HS-5 (cell line): ENCODE results near the gene CSAD.

ENCODE experiments used
- DNase-seq: peaks from one replicate; pipeline ENCODE4 v3.0.0-alpha.2; 2012; ENCODE audit warnings: low read depth

Gene CSAD

GRCh38 chr12:53180220-53180930 lies at the start of gene CSAD, which contains the start of gene ZNF740:
CSAD (minus strand) TSS chr12:53180925; CDS start chr12:53173470, 7,455 bp downstream.
ZNF740 (plus strand) TSS chr12:53180722; CDS start chr12:53181984, 1,262 bp downstream.
- peak; percentile 89 for DNase-seq

GRCh38 chr12:53230108-53230845 lies 49.6 kb upstream of the CSAD start:
- DNase-seq: no peak

GRCh38 chr12:53229454-53229853 lies 48.7 kb upstream of the CSAD start:
- no peak for DNase-seq

GRCh38 chr12:53227836-53228235 lies 47.1 kb upstream of the CSAD start:
- DNase-seq: no peak

- no peak for DNase-seq
Observed at GRCh38 chr12:53227341-53227740, 46.6 kb upstream of the CSAD start.

- DNase-seq: no peak
Observed at GRCh38 chr12:53226815-53227214, 46.1 kb upstream of the CSAD start.

- DNase-seq: no peak
Observed at GRCh38 chr12:53225635-53226424, 45.1 kb upstream of the CSAD start.

GRCh38 chr12:53224897-53225634 lies 44.3 kb upstream of the CSAD start:
- DNase-seq: no peak

- no peak for DNase-seq
Observed at GRCh38 chr12:53224061-53224896, 43.6 kb upstream of the CSAD start.

GRCh38 chr12:53223389-53224060 lies 42.8 kb upstream of the CSAD start:
- no peak for DNase-seq

- no peak for DNase-seq
Observed at GRCh38 chr12:53222806-53223261, 42.1 kb upstream of the CSAD start.

- no peak for DNase-seq
Observed at GRCh38 chr12:53222170-53222721, 41.5 kb upstream of the CSAD start.

GRCh38 chr12:53221203-53222080 lies 40.7 kb upstream of the CSAD start:
- no peak for DNase-seq

GRCh38 chr12:53220694-53221202 lies 40.0 kb upstream of the CSAD start:
- peak; percentile 61 for DNase-seq

GRCh38 chr12:53219956-53220693 lies 39.4 kb upstream of the CSAD start:
- DNase-seq: peak; percentile 64

- DNase-seq: no peak
Observed at GRCh38 chr12:53219292-53219955, 38.7 kb upstream of the CSAD start.

- DNase-seq: no peak
Observed at GRCh38 chr12:53218551-53219291, 38.0 kb upstream of the CSAD start.
